ENCODE data around the gene C14orf39.

C14orf39 gene

DNA sequence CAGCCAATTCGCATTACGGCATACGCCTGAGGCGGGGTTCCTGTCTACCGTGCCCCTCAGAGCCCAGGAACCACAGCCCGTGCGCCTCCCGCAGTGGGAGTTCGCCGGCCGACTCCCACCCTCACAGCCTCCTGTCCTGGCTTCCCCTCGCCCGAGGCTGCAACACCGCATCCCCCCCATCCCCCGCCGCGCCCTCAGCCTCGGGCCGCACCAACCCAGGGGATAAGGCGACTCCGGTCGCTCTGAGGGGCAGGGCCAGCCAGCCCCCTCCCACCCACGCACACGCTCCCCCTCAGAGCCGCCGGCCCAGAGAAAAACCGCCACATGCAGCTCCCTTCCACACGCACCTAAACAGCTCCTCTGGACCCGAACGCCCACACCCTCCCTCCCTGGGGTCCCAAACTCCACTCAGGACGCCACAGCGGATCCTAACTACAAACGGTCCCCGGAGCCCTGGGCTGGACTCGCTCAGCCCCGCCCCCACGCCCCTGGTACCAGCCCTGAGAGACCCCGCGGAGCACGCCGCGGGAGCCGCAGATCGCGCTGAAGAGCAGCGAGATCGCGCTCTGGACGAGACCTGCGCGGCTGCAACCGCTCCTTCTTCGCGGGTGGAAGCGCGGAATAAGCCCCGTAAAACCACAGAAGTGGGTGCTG, at the start of gene C14orf39:
C14orf39 (minus strand) TSS at position 466 of the 654 bp plus-strand sequence. CDS start 985 bp downstream, outside the sequence.
- no peak for DNase-seq

- no peak for DNase-seq
These were observed 46.6 kb upstream of the C14orf39 start for GRCh38 chr14:60532442-60532841.

DNA sequence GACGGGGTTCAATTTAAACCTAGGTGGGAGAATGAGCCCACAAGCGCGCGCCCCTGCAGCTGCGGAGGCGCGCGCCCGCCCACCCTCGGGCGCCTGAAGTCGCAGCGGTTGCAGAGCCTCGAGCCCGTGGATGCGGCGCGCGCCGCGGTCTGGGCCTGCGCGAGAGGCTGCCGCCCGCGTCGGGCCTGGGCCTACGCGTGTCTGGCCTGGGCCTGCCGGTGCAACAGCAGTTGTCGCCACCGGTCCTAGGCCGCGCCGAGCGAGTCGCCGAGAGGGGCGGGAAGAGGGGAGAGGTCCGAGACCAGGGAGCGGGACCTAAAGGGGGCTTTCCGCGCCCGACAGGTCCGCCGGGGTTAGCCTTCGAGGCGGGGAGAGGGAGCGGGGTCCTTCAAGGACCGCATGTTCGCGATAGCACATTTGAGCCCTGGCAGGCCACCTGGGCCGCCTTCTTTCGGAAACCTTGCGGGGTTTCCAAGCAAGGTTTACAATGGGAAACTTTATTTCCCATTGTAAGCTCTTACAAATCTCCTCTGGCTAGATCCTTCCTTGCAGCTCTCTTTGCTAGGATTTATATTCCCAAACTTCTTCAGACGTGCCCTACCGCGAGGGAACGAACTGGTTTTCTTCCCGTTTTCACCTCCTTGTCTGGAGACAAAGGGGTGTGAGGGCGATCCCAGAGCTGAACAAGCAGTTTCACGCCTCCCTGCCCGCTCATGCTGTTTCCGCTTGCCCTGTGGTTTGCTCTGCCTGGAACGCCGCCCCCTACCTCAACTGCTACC, 29.8 kb upstream of the C14orf39 start:
- DNase-seq, result no peak

GRCh38 chr14:60514741-60515491, 29.1 kb upstream of the C14orf39 start:
- no peak for DNase-seq

- DNase-seq, result no peak
These were observed 28.5 kb upstream of the C14orf39 start for GRCh38 chr14:60514378-60514740.

- DNase-seq, result no peak
These were observed 27.2 kb upstream of the C14orf39 start for GRCh38 chr14:60512973-60513571.

DNA sequence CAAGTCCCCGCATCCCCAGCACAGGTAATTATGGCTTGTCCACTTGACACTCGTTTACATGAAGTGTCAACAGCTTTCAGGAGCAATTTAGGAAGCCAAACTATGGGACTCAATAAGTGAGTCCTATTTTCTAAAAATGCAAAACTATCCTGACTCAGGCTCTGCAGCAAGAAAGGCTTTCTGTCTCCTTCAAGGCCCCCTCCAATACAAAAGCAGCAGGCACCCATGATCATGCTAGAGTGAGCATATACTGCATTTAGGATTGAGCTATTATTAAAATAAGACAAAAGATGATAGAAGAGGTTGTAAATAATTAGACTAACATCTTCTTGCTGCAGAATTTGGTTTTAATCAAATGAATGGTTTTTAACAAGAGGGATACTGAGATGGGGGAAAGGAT, 26.3 kb upstream of the C14orf39 start:
- no peak for DNase-seq

- DNase-seq, result no peak
These were observed 25.2 kb upstream of the C14orf39 start for GRCh38 chr14:60510951-60511599.

DNA sequence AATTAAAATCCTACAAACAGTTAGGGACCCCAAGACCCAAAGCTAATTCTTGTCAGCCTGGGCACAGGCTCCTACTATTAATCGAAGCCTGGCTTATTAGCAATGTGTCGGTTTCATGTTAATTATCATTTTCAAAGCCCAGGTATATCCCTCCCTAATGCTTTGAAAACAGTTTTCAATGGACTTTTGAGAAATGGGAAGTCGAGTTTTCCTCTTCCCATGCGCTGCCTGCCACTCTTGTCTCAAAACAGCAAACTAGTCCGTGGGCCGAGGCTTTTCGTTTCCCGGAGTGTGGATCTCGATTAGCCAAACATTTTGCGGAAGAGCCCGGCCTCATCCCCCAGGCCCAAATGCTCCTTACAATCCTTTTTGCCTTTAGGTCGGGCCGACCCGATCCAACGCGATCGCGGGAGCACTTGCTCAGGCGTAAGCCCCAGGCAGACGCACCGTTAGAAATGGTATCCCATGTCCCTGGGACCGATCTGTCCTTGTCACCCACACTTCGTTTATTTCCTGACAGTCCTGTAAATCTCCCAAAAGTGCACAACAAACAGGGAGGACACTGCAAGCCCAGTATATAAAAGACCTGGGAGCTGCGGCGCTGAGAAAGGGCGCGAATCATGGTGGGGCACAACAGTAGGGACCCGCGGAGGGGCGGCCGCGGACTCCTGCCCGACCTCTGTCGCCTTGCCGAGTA, 24.5 kb upstream of the C14orf39 start:
- no peak for DNase-seq

DNA sequence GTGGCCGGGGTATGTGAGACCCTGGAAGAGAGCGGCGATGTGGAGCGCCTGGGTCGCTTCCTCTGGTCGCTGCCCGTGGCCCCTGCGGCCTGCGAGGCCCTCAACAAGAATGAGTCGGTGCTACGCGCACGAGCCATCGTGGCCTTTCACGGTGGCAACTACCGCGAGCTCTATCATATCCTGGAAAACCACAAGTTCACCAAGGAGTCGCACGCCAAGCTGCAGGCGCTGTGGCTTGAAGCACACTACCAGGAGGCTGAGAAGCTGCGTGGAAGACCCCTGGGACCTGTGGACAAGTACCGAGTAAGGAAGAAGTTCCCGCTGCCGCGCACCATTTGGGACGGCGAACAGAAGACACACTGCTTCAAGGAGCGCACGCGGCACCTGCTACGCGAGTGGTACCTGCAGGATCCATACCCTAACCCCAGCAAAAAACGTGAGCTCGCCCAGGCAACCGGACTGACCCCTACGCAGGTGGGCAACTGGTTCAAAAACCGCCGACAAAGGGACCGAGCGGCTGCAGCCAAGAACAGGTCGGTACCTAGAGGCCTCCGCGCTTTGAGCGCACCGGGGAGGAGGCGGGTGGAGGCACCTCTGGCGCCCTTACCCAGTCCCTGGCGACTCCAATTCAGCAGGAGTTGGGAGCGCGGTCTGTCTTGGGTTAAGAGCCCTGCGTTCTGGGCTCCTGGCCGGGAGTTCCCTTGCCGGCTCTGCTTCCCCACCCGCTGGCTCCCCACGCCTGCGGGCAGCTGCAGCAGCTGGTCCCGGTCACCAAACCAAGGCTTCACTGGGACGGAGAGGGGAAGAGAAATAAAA, 23.8 kb upstream of the C14orf39 start:
- no peak for DNase-seq

DNA sequence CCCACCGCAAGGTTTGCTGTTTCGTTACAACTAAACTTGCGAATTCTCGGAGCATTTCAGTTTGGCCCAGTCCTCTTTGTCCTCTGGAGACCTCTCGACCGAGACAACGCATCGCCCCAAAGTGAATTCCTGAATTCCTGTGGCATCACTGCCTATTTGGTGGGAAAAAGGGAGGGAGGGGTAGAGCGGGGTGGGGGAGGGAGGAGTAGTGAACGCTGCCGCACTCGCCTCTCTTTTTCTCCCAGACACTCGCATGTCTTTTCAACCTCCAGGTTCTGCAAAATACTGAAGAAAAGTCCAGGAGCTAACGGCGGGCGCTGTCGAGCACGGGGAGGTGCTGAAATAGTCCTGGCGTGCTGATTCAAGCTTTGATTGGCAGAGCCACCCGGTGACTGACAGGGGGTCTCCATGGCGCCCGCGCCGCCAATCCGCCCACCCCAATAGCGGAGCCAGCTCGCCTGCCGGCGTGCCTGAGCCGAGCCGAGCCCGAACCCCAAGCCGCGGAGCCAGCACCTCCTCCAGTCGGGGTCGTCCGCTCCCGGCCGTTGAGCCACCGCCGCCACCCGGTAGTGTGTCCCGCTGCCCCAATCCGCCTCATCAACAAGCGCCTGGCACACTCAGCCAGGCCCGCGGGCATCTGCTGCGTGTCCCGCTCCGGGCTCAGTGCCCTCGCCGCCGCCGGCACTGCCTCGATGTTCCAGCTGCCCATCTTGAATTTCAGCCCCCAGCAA, 23.0 kb upstream of the C14orf39 start, which contains the start of gene SIX6:
SIX6 (plus strand) TSS at position 440 of the 731 bp plus-strand sequence; CDS start at position 693, 253 bp downstream.
- no peak for DNase-seq

- DNase-seq, result no peak
These were observed 22.5 kb upstream of the C14orf39 start for GRCh38 chr14:60508363-60508706.

GRCh38 chr14:60506985-60507829, 21.3 kb upstream of the C14orf39 start:
- DNase-seq, result no peak

GRCh38 chr14:60506462-60506984, 20.7 kb upstream of the C14orf39 start:
- no peak for DNase-seq

GRCh38 chr14:60506010-60506409, 20.1 kb upstream of the C14orf39 start:
- no peak for DNase-seq

DNA sequence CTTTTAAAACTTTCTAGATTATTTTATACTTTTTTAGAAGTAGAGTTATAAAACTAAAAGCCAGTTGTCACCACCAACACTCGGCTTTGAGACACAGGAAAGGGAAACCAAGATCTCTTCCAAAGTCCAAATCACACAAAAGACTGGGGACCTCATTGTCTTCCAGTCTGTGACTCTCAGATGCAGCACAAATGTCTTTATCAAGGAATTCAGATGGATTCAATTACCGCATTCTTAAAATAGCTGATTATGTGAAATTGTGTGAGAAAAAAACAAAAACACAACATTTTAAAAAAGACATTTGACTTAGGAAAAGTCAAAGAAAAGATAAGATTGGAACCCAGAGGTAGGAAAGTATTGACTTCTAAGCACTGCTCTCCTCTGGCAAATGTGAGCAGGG, 19.6 kb upstream of the C14orf39 start:
- DNase-seq, result no peak

GRCh38 chr14:60502541-60502940, 16.7 kb upstream of the C14orf39 start:
- no peak for DNase-seq

- DNase-seq, result no peak
These were observed 10.1 kb upstream of the C14orf39 start for GRCh38 chr14:60495946-60496345.

GRCh38 chr14:60490270-60490669, 4.4 kb upstream of the C14orf39 start:
- DNase-seq, result no peak

Data from activated naive CD4-positive, alpha-beta T cell (primary cell).